OCI-LY7 (cell line): ENCODE data around the gene KRT24.

ENCODE experiments used
- CTCF ChIP-seq: fragments of 200-600 bp; sonication (generic); conservative IDR thresholded peaks from 2 replicates; pipeline ENCODE4 v1.5.1; 2014; ENCODE audit warnings: mild to moderate bottlenecking, antibody characterized with exemption, low read length, moderate library complexity, mixed read lengths
- EZH2phosphoT487 ChIP-seq: fragments of 200-600 bp; sonication (generic); IDR thresholded peaks from 2 replicates; pipeline ENCODE4 v1.6.1; 2018; ENCODE audit warnings: low read depth, borderline replicate concordance, mild to moderate bottlenecking, mixed run types, antibody characterized with exemption, low read length, moderate library complexity, mixed read lengths

GRCh38 chr17:40705584-40705983 is 2.0 kb upstream of the KRT24 start:
- TF ChIP-seq EZH2phosphoT487 (no peak), CTCF (no peak)
